ENCODE results near the gene SH2D1B.

SH2D1B gene

DNA sequence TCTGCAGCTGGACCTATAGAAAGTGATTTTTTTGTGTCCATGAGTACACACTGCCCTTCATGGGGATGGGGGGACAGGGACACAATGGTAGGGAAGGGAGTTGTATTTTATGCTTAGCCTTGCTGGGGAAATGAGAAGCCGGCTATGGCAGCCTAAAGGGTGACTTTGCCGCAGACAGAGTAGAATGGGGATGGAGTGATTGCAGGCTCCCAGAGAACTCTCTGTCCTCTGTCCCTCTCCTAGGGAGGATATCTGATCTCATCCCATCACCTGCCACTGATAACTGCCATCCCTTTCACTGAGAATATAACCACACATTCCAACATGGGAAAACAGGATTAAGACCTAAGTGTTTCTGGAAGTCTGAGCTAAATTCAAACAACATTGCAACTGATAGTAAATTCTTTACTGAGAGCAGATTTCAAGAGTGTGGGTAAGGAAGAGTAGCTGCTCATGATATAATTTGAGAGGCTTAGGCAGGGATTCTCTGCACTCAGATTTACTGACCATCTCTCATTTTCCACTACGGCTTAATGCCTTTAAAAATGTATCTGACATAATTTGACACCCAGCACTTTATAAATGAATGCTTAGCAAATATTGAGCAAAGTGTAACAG lies 13.9 kb downstream of the SH2D1B start:
- no peak for DNase-seq

DNA sequence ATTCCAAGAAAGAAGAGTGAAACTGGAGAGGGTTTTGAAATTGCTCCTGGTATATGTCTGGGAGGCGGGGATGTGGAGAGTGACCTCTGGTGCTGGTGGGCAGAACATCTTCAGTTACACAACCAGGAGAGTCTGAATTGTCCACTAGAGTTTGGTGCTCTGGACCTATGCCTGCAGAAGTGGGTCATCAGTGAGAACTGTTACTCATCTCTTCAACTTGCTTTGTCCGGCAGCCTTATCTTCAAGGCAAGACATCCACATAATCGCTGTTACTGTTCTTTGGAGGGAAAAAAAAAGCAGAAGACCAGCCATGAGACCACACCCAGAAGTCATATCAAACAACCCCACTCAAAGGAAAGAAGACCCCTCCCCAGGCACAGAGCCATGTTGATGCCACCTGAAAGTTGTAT lies 14.9 kb downstream of the SH2D1B start:
- no peak for DNase-seq

DNA sequence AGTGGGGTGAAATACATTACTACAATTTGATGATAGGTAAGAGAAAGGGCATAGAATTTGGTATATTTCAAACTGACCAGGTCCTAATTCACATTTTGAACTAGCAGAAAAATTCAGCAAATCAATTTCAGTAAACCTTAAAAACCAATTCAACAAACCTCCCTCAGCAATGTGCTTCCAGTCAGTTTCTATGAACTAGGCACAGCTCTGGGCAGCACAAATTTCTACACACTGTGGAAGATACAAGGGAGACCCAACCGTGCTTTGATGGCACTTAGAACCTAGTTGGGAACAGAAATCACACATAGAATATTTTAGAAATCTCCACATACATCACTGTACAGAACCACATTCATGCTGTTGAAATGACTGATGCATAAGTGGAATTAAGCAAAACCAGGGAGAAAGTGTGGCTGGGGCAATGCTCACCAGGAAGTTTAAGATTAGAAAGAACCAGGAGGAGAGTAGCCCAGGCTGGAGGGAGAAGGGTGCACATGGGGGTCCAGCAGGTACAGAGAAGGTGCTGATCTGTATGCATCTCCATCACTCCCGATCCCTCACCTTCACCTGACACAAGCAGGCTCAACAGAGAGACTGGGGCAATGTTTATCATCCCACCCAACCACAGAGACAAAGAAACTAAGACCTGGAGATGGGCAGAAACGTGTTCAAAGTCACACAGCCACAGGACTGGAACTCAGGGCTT lies 15.6 kb downstream of the SH2D1B start:
- no peak for DNase-seq

DNA sequence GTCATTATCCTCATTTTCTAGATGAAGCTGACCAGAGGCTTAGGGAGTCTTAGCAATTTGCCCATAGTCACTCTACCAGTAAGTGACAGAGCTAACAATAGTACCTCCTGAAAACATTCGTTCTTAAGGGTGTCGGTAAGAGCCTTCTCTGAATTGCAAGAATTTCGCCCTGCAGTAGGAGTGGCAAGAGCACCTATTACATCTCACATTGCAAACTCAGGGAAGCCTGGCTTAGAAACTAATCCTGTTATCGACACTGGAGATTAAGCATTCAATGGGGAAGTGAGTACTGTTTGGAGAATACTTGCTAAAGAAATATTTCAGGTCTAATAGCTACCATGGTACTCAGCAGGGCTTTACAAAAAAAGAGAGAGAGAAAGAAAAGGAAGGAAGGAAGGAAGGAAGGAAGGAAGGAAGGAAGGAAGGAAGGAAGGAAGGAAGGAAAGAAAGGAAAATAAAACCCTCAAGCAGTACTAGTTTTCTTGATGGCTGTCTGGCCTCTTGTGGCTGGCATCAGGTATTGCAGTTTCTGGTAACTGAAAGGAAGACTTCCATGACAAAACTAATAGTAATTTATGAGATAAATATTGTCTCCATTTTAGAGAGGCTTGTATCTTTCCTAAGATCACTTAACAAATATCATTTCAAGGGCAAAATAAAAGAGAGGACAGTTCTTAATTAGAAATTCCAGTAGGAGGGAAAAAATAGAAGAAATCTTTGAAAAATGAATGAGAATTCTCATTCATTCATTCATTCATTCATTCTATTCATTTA lies 20.0 kb downstream of the SH2D1B start:
- no peak for DNase-seq

DNA sequence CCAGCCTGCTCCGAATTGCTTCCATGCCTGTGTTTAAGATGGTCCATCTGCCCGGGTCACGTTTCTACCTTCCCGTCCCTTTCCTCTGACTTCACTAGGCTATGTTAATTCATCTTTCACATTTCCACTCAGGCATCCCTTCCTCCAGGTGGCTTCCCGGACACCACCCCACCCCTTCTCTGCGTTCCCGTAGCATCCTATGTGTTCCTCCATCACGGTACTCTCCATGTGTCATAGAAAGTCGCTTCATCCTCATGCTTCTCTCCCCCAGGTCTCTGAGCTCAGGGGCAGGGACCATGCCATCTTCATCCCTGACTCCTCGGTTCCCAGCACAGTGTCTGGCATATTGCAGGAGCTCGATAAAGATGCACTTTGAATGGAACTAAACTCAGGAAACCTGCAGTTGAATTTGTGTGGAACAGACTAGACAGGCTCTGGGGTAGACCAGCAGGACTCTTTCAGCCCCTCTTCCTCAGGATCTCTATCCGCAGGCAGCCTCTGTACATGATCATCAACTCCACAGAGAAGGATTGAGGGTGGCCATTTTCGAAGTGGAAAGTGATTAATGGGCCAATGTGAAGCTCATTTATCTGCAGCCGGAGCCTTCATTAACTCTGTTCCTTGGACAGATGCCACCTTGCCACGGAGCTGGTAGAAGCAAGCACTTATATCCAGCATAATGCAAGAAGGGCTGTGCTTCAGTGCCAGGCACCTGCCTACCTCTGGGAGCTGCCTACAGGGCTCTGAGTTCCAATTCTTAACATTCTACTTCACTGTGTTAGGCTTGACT lies 21.3 kb downstream of the SH2D1B start:
- DNase-seq, result no peak

DNA sequence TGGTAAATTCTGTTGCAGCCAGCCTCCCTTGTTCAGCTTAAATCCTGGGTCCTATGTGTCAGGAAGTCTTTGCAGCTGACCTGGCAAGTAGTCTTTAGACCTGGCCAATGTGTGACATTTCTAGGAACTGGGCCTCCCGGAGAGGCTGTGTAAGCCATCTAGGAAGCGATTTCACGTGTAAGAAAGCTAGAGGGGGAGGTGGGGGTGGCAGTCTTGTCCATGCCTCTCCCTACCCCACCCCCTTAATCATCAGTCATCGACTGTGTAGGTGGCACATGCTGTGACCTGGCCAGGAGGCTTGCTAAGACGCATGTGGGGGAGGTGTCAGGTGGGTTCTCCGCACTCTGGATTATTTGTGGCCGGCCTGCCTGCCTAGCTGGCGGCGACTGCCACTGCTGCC lies 22.0 kb downstream of the SH2D1B start:
- DNase-seq, result no peak

DNA sequence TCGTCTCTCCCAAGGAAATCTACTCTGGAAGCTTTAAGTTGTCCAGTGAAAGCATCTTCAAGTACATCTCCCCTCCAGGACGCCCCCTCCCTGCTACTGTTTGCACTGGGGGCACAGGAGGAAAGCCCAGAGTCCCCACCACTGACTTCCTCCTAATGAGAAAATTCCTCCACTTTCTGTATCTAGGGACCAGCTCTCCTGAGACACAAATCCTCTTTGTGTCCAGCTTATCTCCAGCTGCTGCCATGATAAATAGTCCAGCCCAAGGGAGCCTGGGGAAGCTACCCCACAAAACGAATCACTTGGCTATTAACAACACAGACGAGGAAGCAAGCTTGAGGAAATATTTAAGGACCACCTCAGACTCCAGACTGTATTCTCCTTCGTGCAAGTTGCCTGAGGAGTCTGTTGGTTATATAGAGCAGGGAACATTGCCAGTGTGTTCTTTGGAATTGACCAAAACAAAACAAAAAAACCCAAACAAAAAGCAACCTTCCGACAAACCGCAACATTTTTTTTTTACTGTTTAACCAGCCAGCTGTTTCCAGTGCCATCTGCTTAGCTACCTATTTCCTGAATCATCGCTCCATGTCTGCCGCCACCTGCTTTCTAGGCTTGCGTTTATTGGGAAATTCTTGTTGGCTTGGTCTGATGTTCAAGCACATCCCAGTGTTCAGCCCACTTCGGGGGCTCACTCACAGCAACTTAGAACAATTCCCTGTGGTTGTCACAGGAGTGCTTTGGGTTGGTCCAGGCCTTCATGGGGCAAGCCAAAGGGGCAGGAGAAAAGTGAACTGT lies 22.7 kb downstream of the SH2D1B start:
- no peak for DNase-seq

DNA sequence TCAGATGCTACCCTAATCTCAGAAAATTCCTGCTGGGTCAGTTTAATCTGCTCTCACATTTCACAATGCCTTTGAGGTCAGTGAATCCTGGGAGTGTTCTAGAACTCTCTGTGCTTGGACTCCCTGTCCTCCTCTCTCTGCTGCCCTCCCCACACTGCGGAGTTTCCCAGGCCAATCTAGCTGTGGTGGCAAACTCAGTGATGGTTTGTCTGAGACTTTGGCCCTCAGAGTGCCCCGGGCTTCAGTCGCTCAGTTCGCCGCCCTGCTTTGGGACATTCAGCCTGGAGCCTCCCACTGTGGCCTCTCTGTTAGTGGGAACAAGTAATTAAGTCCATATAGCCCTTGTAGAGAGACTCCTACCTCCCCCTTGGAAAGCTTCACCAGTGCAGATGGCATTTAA lies 23.3 kb downstream of the SH2D1B start:
- no peak for DNase-seq

DNA sequence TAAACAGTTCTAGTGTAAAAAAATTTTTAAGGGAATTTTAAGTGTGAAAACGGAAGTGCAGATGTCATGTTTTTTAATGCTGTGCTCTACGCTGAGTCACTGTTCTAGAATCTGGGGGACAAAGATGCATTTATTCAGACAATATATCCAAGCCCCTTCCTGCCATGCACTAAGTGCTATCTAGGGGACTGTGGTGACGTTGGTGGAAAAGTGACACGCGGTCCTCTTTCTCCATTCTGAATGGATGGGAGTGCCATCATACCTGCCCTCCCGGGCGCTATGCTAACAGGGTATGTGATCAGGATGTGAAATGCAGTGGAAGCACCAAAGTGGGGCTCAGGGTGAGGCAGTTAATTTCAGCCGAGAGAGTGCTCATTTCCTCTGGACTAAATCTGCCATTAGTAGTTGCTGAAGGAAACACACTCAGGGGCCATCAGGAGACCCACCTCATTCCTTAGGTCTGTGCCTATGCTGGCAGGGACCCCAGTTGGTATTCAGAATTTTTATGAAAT lies 23.8 kb downstream of the SH2D1B start:
- DNase-seq, result no peak

DNA sequence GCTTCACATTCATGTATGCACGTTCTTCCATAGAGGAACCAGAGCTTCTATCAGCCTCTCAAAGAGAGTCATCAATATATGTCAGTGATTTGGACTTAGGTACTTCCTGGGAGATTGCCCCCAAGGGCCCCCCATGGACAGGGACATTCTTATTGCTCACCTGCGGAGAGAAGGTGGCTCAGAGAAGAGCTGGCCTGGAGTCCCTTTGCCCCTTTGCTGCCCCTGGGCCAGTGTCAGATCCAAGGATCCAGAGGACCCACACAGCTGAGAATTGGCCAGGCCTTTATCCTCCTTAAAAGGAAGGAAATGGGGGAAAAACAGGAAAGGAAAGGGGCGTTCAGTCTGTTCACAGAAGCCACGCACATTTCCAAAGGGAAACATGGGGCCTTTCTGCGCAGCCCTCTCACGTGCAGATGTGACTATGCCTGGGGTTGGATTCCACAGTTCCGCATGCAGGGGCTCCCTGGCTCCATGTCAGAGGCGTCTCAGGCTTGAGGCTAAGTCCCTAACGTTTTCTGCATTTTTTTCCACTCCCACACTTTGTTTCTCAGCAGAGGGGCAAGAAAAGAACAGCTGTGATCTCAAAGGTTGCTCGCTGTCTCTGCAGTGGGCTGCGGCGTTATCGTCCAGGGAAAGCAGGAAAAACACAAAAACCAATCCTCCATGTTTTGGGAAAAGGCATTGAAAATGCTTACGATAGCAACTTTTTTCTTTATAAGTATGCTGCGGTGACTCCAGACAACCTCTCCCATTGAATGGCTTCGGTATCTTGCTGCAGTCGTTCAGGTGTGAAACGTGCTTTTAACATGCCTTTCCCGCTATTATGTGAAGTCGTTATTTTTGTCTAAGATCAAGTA lies 24.5 kb downstream of the SH2D1B start:
- DNase-seq, result no peak

DNA sequence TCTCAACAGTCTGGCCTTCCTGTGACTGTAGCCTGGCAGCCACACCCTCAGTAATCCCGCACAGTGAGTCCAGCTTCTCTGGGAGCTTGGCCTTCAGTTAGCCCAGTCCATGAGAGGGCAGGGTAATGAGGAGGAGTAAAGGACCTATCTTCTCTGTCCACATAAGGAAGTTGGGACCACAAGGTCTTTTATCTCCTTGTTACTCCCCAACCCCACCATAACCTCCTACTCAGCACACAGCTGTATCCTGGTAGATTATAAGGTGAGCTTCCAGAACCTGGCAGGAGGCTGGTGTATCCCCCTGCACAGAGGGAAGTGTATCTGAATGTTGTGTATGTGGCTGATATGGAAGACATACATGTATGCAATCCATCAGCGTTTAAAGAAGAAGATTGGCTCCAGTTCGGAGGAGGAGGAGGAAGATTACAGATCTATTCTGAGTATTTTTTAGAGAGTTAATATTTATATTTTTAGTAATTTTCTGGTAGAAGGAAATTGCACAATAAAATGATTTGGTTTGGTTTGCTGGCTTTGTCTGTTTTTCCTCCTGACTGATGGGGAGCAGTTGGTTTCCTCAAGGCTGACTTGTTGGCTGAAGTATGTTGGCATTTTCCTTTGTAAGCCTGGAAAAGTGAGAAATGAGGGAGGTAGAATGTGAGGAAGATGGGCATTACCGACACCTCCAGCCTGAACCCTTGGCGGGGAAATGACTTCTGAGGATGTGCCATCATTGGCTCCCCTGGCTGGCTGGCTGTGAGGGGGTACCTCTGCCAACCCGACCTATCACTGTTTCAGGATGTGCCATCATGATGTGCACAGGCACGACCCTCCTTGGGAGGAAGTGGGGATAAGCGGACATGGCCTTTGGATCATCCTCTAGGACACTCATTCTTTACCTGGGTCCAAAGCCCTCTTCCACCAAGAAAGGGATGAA lies 25.4 kb downstream of the SH2D1B start:
- no peak for DNase-seq

DNA sequence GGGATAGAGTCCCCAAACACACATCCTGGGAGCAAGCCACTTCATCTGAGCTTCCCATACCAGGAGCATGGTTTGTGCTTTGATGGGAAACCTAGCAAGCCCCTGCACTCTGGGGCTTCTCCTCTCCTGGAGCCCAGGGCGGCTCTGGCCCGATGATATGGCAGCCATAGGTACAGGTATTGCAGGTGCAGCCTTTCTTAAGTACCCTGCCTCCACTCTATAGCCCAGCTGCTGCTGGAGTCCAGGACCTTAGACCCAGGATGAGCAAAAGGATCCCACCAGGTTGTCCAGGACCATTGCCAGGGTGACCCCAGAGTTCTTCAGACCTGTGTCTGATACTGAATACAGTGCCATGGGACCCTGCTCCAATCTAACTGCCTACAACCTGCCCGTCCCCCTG lies 26.2 kb downstream of the SH2D1B start:
- no peak for DNase-seq

DNA sequence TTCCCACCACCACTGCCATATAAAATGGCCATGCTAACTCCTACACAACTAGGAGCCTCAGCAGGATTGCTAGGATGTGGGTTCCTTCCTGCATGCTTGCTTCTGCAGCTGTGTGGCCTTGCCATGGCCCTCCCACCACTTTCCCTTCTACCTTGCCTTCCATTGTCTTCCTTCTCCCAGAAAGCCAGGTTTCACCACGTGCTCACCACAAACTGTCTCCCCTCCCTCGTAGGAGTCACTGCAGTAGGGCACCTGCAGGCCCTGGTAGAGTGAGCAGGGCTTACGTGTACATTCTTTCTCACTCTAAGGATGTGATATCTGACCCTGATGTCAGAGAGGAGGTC lies 26.7 kb downstream of the SH2D1B start:
- DNase-seq, result no peak

DNA sequence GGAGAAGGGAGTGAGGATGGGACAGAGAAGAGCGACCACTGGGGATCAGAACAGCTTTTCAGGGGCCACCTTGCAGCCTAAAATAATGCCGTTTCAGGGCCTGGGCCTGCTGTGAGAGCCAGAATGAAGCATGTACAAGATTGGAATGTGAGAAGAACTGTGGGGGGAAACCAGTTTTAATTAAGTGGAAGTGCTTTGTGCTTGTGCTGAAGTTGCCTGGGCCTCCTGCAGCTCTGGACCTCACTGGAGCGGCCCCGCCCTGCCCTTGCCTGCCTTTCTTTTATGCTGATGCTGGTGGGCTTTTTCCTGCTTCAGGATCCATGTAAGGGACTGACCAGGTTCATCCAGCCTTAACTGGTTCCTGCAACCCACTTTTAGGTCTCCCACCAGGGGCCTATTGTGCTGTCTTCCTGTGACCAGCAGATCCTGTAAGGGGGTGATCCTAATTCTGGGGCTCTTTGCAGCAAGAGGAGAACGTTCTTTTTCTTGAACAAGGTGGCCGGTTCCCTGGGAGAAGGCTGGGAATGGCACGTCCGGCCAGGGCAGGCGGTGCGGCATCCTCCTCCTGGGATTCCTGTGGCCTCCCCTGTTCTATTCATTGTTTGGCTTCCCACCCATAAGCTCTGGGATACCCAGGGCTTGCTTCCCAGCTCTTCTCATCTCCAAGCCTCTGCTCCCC lies 27.2 kb downstream of the SH2D1B start:
- no peak for DNase-seq

DNA sequence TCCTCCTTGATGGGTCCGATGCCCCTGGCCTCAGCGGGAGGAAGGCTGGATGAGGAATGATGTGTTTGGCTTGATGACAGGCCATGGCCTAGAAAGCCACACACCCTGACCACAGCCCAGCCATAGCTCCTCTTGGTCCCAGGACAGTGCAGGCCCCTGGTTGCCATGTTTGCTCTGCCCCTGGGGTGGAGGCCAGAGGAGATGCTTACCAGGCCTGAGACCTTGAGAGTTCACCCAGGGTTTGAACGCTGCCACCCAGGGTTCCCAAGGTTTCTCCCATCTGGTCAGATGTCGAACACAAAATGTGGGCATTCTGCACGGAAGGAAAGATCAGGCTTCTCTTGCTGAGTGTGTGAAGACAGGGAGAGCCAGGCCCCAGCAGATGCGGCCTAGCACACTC lies 27.8 kb downstream of the SH2D1B start:
- DNase-seq, result no peak

DNA sequence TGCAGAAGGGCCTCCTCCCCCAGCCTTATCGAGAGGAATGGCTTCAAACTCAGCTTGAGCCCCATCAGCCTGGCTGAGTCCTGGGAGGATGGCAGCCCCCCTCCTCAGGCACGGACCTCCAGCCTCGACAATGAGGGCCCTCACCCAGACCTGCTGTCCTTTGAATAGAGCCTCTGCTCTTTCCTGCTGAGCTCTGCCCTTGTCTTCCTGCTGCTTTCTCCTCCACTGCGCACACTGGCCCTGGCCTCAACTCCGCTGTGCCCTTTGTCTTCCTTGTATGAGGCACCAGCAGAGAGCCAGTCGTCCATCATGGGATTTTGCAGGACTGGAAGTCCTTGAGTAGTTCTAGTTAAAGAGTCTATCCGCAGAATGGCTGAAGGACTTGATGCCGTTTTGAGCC lies 28.4 kb downstream of the SH2D1B start:
- no peak for DNase-seq

DNA sequence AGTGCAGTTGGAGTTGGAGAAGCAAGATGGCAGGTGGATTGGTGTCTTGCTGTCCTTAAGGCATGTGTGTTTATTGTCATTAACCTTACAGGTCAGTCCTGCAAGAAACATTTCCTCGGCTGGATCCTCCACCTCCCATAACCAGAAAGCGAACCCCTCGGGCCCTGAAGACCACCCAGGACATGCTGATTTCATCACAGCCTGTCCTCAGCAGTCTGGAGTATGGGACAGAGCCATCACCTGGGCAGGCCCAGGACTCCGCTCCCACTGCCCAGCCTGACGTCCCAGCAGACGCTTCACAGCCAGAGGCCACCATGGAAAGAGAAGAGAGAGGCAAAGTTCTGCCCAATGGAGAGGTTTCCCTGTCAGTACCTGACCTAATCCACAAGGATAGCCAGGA lies 28.8 kb downstream of the SH2D1B start:
- DNase-seq, result no peak

DNA sequence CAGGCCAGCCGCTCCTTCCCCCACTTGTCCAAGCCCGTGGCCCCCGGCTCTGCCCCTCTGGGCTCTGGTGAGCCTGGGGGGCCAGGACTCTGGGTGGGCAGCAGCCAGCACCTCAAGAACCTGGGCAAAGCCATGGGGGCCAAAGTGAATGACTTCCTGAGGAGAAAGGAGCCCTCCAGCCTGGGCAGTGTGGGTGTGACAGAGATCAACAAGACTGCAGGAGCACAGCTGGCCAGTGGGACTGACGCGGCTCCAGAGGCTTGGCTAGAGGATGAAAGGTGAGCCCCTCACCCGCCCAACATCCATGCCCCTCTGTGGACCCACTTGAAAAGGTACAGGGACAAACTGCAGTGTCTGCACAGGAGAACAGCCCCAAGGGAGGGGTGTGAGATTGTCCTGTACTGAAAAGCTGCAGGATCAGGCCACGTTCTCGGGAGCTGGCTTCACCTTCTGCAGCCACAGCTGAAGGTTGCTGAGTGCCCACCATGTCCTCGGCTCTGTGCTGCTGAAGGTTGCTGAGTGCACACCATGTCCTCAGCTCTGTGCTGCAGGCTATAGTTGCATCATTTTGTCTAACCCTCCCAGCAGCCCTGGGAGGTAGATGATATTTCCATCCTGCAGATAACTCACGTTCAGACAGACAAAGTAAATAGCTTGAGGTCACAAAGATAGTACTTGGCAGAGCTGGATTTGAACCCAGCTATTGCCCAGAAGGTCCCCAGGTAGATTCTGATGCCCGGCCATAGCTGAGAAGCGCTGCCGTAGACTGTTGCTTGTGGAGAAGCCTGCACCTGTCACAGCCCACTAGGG lies 29.8 kb downstream of the SH2D1B start:
- DNase-seq, result no peak

DNA sequence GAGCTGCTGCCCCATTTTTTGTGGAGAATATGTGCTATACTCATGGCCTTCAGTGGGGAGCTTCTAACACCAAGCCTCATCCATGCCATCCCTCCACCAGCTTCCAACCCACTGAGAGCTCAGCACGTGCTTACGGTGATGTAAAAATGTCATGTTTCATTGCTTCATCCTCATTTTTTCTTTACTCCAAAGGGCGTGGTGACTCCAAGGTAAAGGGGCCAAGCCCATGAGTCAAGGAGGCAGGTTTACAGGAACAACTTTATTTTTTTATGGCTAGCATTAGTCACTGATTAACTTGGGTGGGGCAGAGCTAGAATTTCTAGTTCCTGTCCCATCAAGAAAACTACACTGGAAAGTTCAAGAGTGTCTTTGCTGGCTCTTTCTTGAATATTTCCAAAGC lies 30.6 kb downstream of the SH2D1B start, which contains the start of gene C1orf226:
C1orf226 (plus strand) TSS at position 346 of the 400 bp plus-strand sequence. CDS start 174 bp downstream, outside the sequence.
- no peak for DNase-seq
